SU-DHL-6 (cell line): Measurements from ENCODE around the gene KLHL12.

Source experiments
- CTCF ChIP-seq: fragments of 200-600 bp; sonication (generic); IDR thresholded peaks from one replicate; pipeline ENCODE4 v1.5.1; 2017; ENCODE audit warnings: antibody characterized with exemption, mild to moderate bottlenecking, low read length, moderate library complexity; ENCODE audit not compliant: insufficient read depth, poor library complexity, severe bottlenecking
- EZH2phosphoT487 ChIP-seq: fragments of 200-600 bp; sonication (generic), shearing (Covaris generic); conservative IDR thresholded peaks from 2 replicates; pipeline ENCODE4 v1.6.1; 2018; ENCODE audit warnings: mild to moderate bottlenecking, antibody characterized with exemption, low read length, moderate library complexity, mixed read lengths

GRCh38 chr1:202857136-202857610 lies 69.9 kb downstream of the KLHL12 start:
- TF ChIP-seq CTCF = no peak
- TF ChIP-seq EZH2phosphoT487 = no peak
